Neural crest cell (in vitro differentiated cells): ENCODE data around the gene UBXN4. TPM values are rescaled to one million over a fixed set of nuclear protein-coding genes. Genes with fewer than 3 reads are reported as not detected.
"Not testable (repeated sequence)": the region's sequence is repeated elsewhere in the genome, so short reads cannot be mapped to it uniquely, and the experiment has no call there.

Source experiments
- DNase-seq: peaks from one replicate; pipeline ENCODE4 v3.0.0; 2021; ENCODE audit warnings: low read depth, mixed read lengths, low spot score
- H3K27ac Mint-ChIP-seq: one replicate; pipeline ENCODE4 v1.8.0; 2021; ENCODE audit warnings: mild to moderate bottlenecking, mixed read lengths; ENCODE audit not compliant: unreplicated experiment
- H3K27me3 Mint-ChIP-seq: 2 replicates; pipeline ENCODE4 v1.8.0; 2021; ENCODE audit warnings: low read depth, mild to moderate bottlenecking, mixed read lengths
- H3K36me3 Mint-ChIP-seq: 2 replicates; pipeline ENCODE4 v1.8.0; 2021; ENCODE audit warnings: low read depth, mild to moderate bottlenecking, mixed read lengths
- H3K4me1 Mint-ChIP-seq: 2 replicates; pipeline ENCODE4 v1.8.0; 2021; ENCODE audit warnings: mixed read lengths
- H3K4me3 Mint-ChIP-seq: one replicate; pipeline ENCODE4 v1.8.0; 2021; ENCODE audit warnings: mild to moderate bottlenecking, mixed read lengths
- H3K9me3 Mint-ChIP-seq: 2 replicates; pipeline ENCODE4 v1.8.0; 2021; ENCODE audit warnings: mixed read lengths
- CTCF ChIP-seq: fragments of 200-600 bp; sonication (generic); conservative IDR thresholded peaks from 2 replicates; pipeline ENCODE4 v1.5.0; 2021; ENCODE audit warnings: antibody characterized with exemption, mild to moderate bottlenecking
- total RNA-seq: library from RNA; stranded (reverse); gene quantifications from 2 replicates; pipeline ENCODE4 v1.2.1, GENCODE V29; 2021

Gene UBXN4
- total RNA-seq, 1 donor from 2014 or later = 79.0 TPM

DNA sequence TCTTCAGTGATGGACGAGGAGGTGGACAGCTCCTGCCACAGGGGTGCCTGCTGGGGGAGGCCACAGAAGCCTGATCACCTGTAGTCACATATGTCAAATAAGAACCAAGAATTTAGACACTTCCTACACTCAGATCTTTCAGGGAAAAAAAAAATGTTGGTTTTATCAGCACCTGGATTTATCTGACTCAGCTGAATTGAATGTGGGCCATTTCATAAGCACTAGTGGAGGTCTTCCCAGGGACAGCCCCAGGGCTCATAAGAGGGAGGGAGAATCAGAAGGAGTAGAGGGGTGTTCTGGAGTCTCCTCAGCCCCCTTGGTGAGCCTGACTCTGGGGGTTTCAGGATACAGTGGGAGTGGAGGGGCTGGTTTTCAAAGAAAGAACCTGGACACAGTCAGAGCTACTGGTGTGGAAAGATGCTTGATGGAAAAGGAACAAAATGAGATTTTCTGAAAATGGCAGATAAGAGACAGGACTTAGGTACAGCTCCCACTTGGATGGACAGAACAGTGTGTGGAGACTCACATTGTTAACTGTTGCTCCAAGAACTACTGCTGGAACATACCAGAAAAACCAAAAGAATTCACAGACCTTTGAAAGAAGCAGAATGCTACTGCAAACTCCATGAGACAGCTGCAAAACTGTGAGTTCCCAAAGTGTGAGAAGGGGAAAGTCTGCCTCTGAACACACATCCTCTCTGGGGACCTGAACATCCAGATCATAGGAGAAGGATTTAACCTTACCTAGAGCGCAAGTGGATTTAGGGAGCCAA, 49.9 kb downstream of the UBXN4 start:
- DNase-seq = no peak
- H3K4me1 Mint-ChIP-seq = no peaks in the 10 kb centered on the region

GRCh38 chr2:135792401-135793150, 50.9 kb downstream of the UBXN4 start:
- Mint-ChIP-seq H3K4me3 (no peak overlapping the region), H3K36me3 (peaks cover 5% of the 10 kb centered on the region), H3K4me1 (peaks cover 3% of the 10 kb centered on the region), H3K27ac (no peak overlapping the region), H3K27me3 (no peaks in the 10 kb centered on the region), H3K9me3 (no peaks in the 10 kb centered on the region)
- DNase-seq = no peak
- no peak for TF ChIP-seq CTCF

More for the DNA sequence above, 49.9 kb downstream of the UBXN4 start:
- Mint-ChIP-seq H3K4me3 (no peak overlapping the region), H3K27ac (no peak overlapping the region), H3K9me3 (no peaks in the 10 kb centered on the region), H3K36me3 (peaks cover 8% of the 10 kb centered on the region), H3K27me3 (no peaks in the 10 kb centered on the region)
- TF ChIP-seq CTCF = no peak

- not testable (repeated sequence) for H3K27me3 Mint-ChIP-seq, H3K36me3 Mint-ChIP-seq, H3K9me3 Mint-ChIP-seq, DNase-seq, H3K27ac Mint-ChIP-seq, H3K4me1 Mint-ChIP-seq, H3K4me3 Mint-ChIP-seq
Observed at GRCh38 chr2:135795641-135796040, 54.0 kb downstream of the UBXN4 start.

DNA sequence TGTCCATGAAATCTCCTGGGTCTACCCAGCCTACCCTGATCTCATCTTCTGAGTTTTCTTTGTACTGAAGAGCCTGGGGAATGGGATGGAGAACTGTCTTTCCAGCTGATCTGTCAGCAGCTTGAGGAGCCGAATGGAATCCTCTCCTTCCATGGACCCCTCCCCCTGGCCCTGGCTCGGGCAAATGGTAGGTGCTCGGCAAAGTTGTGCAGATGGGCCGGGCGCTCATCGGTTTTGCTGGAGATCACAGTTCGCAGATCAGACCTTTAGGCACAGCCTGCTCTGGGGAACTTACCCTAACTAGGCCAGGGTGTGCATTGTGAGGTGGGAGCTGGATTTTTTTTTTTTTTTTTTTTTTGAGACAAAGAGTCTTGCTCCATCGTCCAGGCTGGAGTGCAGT, 55.0 kb downstream of the UBXN4 start:
- H3K4me3 Mint-ChIP-seq = no peak overlapping the region
- peaks cover 5% of the 10 kb centered on the region for H3K9me3 Mint-ChIP-seq
- no peak for TF ChIP-seq CTCF
- H3K27ac Mint-ChIP-seq = no peak overlapping the region
- peaks cover 2% of the 10 kb centered on the region for H3K36me3 Mint-ChIP-seq
- peaks cover 3% of the 10 kb centered on the region for H3K4me1 Mint-ChIP-seq
- no peaks in the 10 kb centered on the region for H3K27me3 Mint-ChIP-seq
- DNase-seq = no peak

GRCh38 chr2:135797497-135798274, 56.0 kb downstream of the UBXN4 start:
- H3K4me3 Mint-ChIP-seq = no peak overlapping the region
- H3K36me3 Mint-ChIP-seq = peaks cover 2% of the 10 kb centered on the region
- no peaks in the 10 kb centered on the region for H3K27me3 Mint-ChIP-seq
- peaks cover 8% of the 10 kb centered on the region for H3K9me3 Mint-ChIP-seq
- peak; percentile 88 for DNase-seq
- H3K27ac Mint-ChIP-seq = no peak overlapping the region
- TF ChIP-seq CTCF = peak; percentile 95
- H3K4me1 Mint-ChIP-seq = peaks cover 3% of the 10 kb centered on the region
